B cell (primary cell): ENCODE measurements around the gene TEAD1. TPM values are rescaled to one million over a fixed set of nuclear protein-coding genes. Genes with fewer than 3 reads are reported as not detected.

Experiments used
- ATAC-seq: fragments of 200-7000 bp; cut with Tn5 transposase; one replicate; pipeline ENCODE4 v1.10.0; 2021; ENCODE audit warnings: low read depth, mild to moderate bottlenecking, moderate number of reproducible peaks, moderate library complexity
- CTCF ChIA-PET: fragments of 350-600 bp; sonication (Branson Sonifier 250); formaldehyde crosslinking; loops from one replicate; lab custom pipeline; 2021; ENCODE audit warnings: antibody characterized with exemption, inconsistent platforms; lab: Charles Lee
- POLR2A ChIA-PET: fragments of 350-600 bp; sonication (Branson Sonifier 250); formaldehyde crosslinking; loops from one replicate; lab custom pipeline; 2021; ENCODE audit warnings: antibody characterized with exemption; lab: Charles Lee
- DNase-seq: peaks from one replicate; pipeline ENCODE4 v3.0.0; 2013
- H2AFZ ChIP-seq: 2 replicates; pipeline ENCODE4 v1.6.1; 2012; ENCODE audit warnings: mild to moderate bottlenecking, low read depth, low read length; ENCODE audit not compliant: insufficient read depth, poor library complexity, severe bottlenecking
- H3K27ac ChIP-seq, 2 donors: 1 replicate in 1 of 2; 2 replicates in 1 of 2; pipeline ENCODE4 v1.5.1; 2012 to 2013; ENCODE audit warnings: low read length in 2 of 2, mild to moderate bottlenecking in 2 of 2, moderate library complexity in 1 of 2
- H3K27me3 ChIP-seq, 4 experiments: fragments of 200-600 bp in 1 of 4; sonication (generic) in 1 of 4; replicated peaks in 1 of 4; 1 replicate in 2 of 4; 2 replicates in 2 of 4; pipeline versions ENCODE4 v1.6.1 to v1.7.0; 2013 to 2016; ENCODE audit warnings: low read length in 3 of 4, mild to moderate bottlenecking in 2 of 4, mixed read lengths in 1 of 4, moderate library complexity in 1 of 4; ENCODE audit not compliant: insufficient read depth in 4 of 4, control insufficient read depth in 3 of 4; ENCODE audit errors: control extremely low read depth in 1 of 4
- H3K36me3 ChIP-seq, 2 experiments: replicated peaks in 1 of 2; 1 replicate in 1 of 2; 2 replicates in 1 of 2; pipeline versions ENCODE4 v1.6.1 to v1.7.1; 2013; ENCODE audit warnings: low read length in 1 of 2; ENCODE audit not compliant: insufficient read depth in 2 of 2, control insufficient read depth in 1 of 2; ENCODE audit errors: control extremely low read depth in 1 of 2, extremely low read depth in 1 of 2
- H3K4me1 ChIP-seq, 2 donors: fragments of 200-600 bp in 1 of 2; sonication (generic) in 1 of 2; 1 replicate in 1 of 2; 2 replicates in 1 of 2; pipeline versions ENCODE4 v1.5.1 to v1.6.1; 2013 to 2017; ENCODE audit warnings: low read length in 2 of 2; ENCODE audit not compliant: control insufficient read depth in 2 of 2, insufficient read depth in 2 of 2
- H3K4me2 ChIP-seq: replicated peaks from 2 replicates; pipeline ENCODE3; 2012; ENCODE audit warnings: mild to moderate bottlenecking, low read depth, low read length; ENCODE audit not compliant: poor library complexity, severe bottlenecking
- H3K4me3 ChIP-seq, 5 experiments: fragments of 200-600 bp in 1 of 5; sonication (generic) in 1 of 5; 1 replicate in 3 of 5; 2 replicates in 2 of 5; pipeline versions ENCODE4 v1.5.1 to v1.7.0; 2011 to 2016; ENCODE audit warnings: low read length in 4 of 5, mild to moderate bottlenecking in 4 of 5, low read depth in 2 of 5, control low read depth in 1 of 5, moderate library complexity in 1 of 5; ENCODE audit not compliant: insufficient read depth in 1 of 5; ENCODE audit errors: control extremely low read depth in 1 of 5, extremely low read depth in 1 of 5
- H3K79me2 ChIP-seq: fragments of 200-600 bp; sonication (generic); one replicate; pipeline ENCODE4 v1.6.0; 2016; ENCODE audit warnings: low read length; ENCODE audit not compliant: control insufficient read depth, insufficient read depth
- H3K9ac ChIP-seq: fragments of 200-600 bp; sonication (generic); 2 replicates; pipeline ENCODE4 v1.6.1; 2017; ENCODE audit warnings: mild to moderate bottlenecking, low read length, moderate library complexity
- H3K9me3 ChIP-seq, 3 donors: one replicate each; pipeline versions ENCODE4 v1.6.1 to v1.7.1; 2013; ENCODE audit warnings: low read length in 2 of 3; ENCODE audit not compliant: control insufficient read depth in 2 of 3, insufficient read depth in 1 of 3; ENCODE audit errors: control extremely low read depth in 1 of 3
- H4K20me1 ChIP-seq: 2 replicates; pipeline ENCODE4 v1.6.0; 2012; ENCODE audit warnings: mild to moderate bottlenecking, low read length; ENCODE audit not compliant: insufficient read depth, control insufficient read depth, poor library complexity, severe bottlenecking
- H3K27ac Mint-ChIP-seq: one replicate; pipeline ENCODE4 v1.8.0; 2021; ENCODE audit warnings: mixed read lengths
- H3K27me3 Mint-ChIP-seq: one replicate; pipeline ENCODE4 v1.8.0; 2021; ENCODE audit warnings: mixed read lengths
- H3K4me1 Mint-ChIP-seq: one replicate; pipeline ENCODE4 v1.8.0; 2021; ENCODE audit warnings: mixed read lengths
- H3K4me3 Mint-ChIP-seq: one replicate; pipeline ENCODE4 v1.8.0; 2021; ENCODE audit warnings: mixed read lengths
- H3K9me3 Mint-ChIP-seq: one replicate; pipeline ENCODE4 v1.8.0; 2022; ENCODE audit warnings: mixed read lengths; ENCODE audit not compliant: insufficient read depth
- EZH2 ChIP-seq: IDR thresholded peaks from 2 replicates; pipeline ENCODE4 v1.6.1; 2012; ENCODE audit warnings: borderline replicate concordance, low read depth, mild to moderate bottlenecking, moderate library complexity, low read length; ENCODE audit not compliant: insufficient read depth, poor library complexity, severe bottlenecking
- WGBS: methylation state at CpG from one replicate; pipeline ENCODE4 v1.1.5; 2013; ENCODE audit warnings: missing lambda C conversion rate; ENCODE audit not compliant: insufficient coverage; 5-methylcytosine and 5-hydroxymethylcytosine counted together
- intact Hi-C: fragments of 100-400 bp; cut with micrococcal nuclease; formaldehyde crosslinking; loops from one replicate; pipeline ENCODE4 v1.10.0; 2022
- polyA plus RNA-seq: library from polyadenylated mRNA; depleted of rRNA; stranded (reverse); fragments of >200 nt; gene quantifications from 2 replicates; pipeline ENCODE4 v1.2.3, GENCODE V29; 2012
- total RNA-seq, 2 donors: library from RNA; stranded (reverse); fragments of 120-200 nt in 1 of 2; gene quantifications; 1 replicate in 1 of 2; 2 replicates in 1 of 2; pipeline versions ENCODE4 v1.2.3 to v1.2.4, GENCODE V29; 2013 to 2022
- TF ChIP-seq, protein P1 (sequence below): fragments of 200-600 bp; IDR thresholded peaks from one replicate; pipeline ENCODE4 v1.8.0; 2022; ENCODE audit warnings: antibody characterized with exemption, mild to moderate bottlenecking

TEAD1 gene
- total and polyA plus RNA-seq, 2 donors (not counting 1 experiment from before 2014, with no cell fraction given), result 0.30 TPM; not detected in 1

DNA sequence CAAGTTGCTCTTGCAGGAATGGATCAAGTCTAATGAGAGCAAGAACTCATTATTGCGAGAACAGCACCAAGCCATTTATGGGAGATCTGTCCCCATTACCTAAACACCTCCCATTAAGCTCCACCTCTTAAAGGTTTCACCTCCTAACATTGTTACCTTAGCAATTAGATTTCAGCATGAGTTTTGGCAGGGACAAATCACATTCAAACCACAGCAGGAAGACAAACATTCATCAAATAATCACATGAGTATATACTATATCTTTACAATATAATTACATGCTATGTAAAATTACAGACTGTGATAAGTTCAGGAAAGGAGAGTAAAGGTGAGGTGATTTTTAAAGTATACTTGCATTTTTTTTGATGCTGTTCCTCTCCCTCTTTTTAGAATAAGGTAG lies 6.6 kb upstream of the TEAD1 start:
- no peak for DNase-seq
- TF ChIP-seq, protein P1, sequence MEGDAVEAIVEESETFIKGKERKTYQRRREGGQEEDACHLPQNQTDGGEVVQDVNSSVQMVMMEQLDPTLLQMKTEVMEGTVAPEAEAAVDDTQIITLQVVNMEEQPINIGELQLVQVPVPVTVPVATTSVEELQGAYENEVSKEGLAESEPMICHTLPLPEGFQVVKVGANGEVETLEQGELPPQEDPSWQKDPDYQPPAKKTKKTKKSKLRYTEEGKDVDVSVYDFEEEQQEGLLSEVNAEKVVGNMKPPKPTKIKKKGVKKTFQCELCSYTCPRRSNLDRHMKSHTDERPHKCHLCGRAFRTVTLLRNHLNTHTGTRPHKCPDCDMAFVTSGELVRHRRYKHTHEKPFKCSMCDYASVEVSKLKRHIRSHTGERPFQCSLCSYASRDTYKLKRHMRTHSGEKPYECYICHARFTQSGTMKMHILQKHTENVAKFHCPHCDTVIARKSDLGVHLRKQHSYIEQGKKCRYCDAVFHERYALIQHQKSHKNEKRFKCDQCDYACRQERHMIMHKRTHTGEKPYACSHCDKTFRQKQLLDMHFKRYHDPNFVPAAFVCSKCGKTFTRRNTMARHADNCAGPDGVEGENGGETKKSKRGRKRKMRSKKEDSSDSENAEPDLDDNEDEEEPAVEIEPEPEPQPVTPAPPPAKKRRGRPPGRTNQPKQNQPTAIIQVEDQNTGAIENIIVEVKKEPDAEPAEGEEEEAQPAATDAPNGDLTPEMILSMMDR, result no peak
- TF ChIP-seq EZH2, result no peak
- ChIA-PET POLR2A (no interaction called here), CTCF (no interaction called here)
- Mint-ChIP-seq H3K4me1 (peaks cover 4% of the 10 kb centered on the region), H3K27me3 (peaks cover 59% of the 10 kb centered on the region), H3K27ac (no peak overlapping the region), H3K9me3 (peaks cover 9% of the 10 kb centered on the region), H3K4me3 (no peak overlapping the region)
- Histone ChIP-seq H3K36me3 (no peaks in the 10 kb centered on the region), H3K4me3 (no peak overlapping the region), H3K9me3 (peaks cover 0 to 3% (median 0%) of the 10 kb centered on the region in 3 donors), H3K27me3 (peaks cover 0 to 11% (median 9%) of the 10 kb centered on the region in 4 experiments), H3K4me2 (no peak overlapping the region), H3K4me1 (no peaks in the 10 kb centered on the region), H4K20me1 (no peaks in the 10 kb centered on the region), H3K79me2 (no peaks in the 10 kb centered on the region), H3K27ac (no peak overlapping the region), H2AFZ (no peak overlapping the region), H3K9ac (no peak overlapping the region)
- intact Hi-C loops, result no loop called here
- 75% methylated on average over 1 of the region's 1 CpG for WGBS
- no peak for ATAC-seq

DNA sequence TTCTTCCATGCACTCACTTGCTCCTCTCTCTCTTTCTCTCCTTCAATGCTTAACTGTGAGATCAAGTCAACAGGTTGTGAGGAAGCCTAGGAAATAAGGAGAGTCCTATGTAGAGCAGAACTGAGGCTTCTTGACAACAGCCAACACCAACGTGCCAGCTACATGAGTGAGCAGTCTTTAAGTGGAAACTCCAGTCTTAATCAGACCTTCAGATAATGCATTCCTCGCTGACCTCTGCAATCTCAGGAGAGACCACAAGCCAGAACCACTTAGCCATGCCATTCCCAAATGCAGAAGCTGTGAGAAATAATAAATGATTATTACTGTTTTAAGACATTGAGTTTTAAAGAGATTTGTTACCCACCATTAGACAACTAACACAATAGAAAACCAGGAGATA lies 6.1 kb upstream of the TEAD1 start:
- CTCF ChIA-PET, result no interaction called here

More for the DNA sequence above, 6.1 kb upstream of the TEAD1 start:
- peaks cover 1 to 2% of the 10 kb centered on the region in 2 donors for H3K4me1 ChIP-seq
- intact Hi-C loops, result no loop called here
- WGBS, result no CpG with 5 or more reads among the region's 2 CpGs
- no peak overlapping the region for H2AFZ ChIP-seq
- no peak overlapping the region for H3K9ac ChIP-seq
- Mint-ChIP-seq H3K4me3 (no peak overlapping the region), H3K27ac (no peak overlapping the region), H3K27me3 (peaks cover 60% of the 10 kb centered on the region), H3K4me1 (peaks cover 5% of the 10 kb centered on the region), H3K9me3 (peaks cover 9% of the 10 kb centered on the region)
- H3K36me3 ChIP-seq, result no peaks in the 10 kb centered on the region
- no peak overlapping the region for H3K4me3 ChIP-seq
- peaks cover 0 to 16% (median 9%) of the 10 kb centered on the region in 4 experiments for H3K27me3 ChIP-seq
- peaks cover 0 to 8% (median 0%) of the 10 kb centered on the region in 3 donors for H3K9me3 ChIP-seq
- ATAC-seq (no peak), DNase-seq (no peak)
- H3K4me2 ChIP-seq, result no peak overlapping the region
- POLR2A ChIA-PET, result no interaction called here
- H3K79me2 ChIP-seq, result no peaks in the 10 kb centered on the region
- no peak overlapping the region for H3K27ac ChIP-seq
- H4K20me1 ChIP-seq, result no peaks in the 10 kb centered on the region
- TF ChIP-seq EZH2, result no peak
- TF ChIP-seq, protein P1, result no peak
